Body of pancreas (tissue), 4 donors: ENCODE data around the gene RNF10.

Experiments
- CTCF ChIP-seq, 7 experiments: fragments of 450-650 bp in 4 of 7; fragments of 200-600 bp in 3 of 7; sonication (generic) in 3 of 7; IDR thresholded peaks; one replicate each; pipeline ENCODE4 v1.5.1; 2016 to 2019; ENCODE audit warnings: antibody characterized with exemption in 7 of 7
- POLR2A ChIP-seq, 3 donors: fragments of 450-650 bp; IDR thresholded peaks; one replicate each; pipeline ENCODE4 v1.6.1; 2016; ENCODE audit warnings: antibody characterized with exemption in 3 of 3, mild to moderate bottlenecking in 2 of 3

GRCh38 chr12:120529641-120530417, 4.3 kb upstream of the RNF10 start:
- TF ChIP-seq CTCF (IDR thresholded peaks at IDR 0.05) (peak in 2 of 7 experiments; percentile 18 to 22), POLR2A (IDR thresholded peaks at IDR 0.05) (peak in 1 of 3 donors; percentile 45)
